Superior temporal gyrus (tissue), 1 donor: ENCODE results near the gene CTNND2.

Source experiments
- DNase-seq: peaks from one replicate; pipeline ENCODE4 v3.0.0-alpha.2; 2016; ENCODE audit errors: extremely low spot score

Gene CTNND2

GRCh38 chr5:10933121-10933520 is 971.1 kb downstream of the CTNND2 start:
- no peak for DNase-seq

- no peak for DNase-seq
These were observed 971.8 kb downstream of the CTNND2 start for GRCh38 chr5:10932426-10932825.

- DNase-seq = no peak
These were observed 976.6 kb downstream of the CTNND2 start for GRCh38 chr5:10927608-10928007.

- no peak for DNase-seq
These were observed 980.9 kb downstream of the CTNND2 start for GRCh38 chr5:10923310-10923709.
